HEK293 (cell line): ENCODE results near the gene GMDS.

Experiments used
- OSR2 ChIP-seq: fragments of 450-650 bp; formaldehyde crosslinking; IDR thresholded peaks from 2 replicates; pipeline ENCODE4 v1.5.1; 2016; ENCODE audit warnings: missing biosample characterization, missing genetic modification characterization
- ZFP37 ChIP-seq: fragments of 450-650 bp; formaldehyde crosslinking; IDR thresholded peaks from 2 replicates; pipeline ENCODE4 v1.5.1; 2016; ENCODE audit warnings: missing biosample characterization, missing genetic modification characterization
- ZFP41 ChIP-seq: fragments of 450-650 bp; formaldehyde crosslinking; IDR thresholded peaks from 2 replicates; pipeline ENCODE4 v1.5.1; 2016; ENCODE audit warnings: missing biosample characterization, missing genetic modification characterization, borderline replicate concordance
- ZNF18 ChIP-seq: fragments of 450-650 bp; formaldehyde crosslinking; IDR thresholded peaks from 2 replicates; pipeline ENCODE4 v1.5.1; 2016; ENCODE audit warnings: missing biosample characterization, missing genetic modification characterization
- ZNF2 ChIP-seq: fragments of 450-650 bp; formaldehyde crosslinking; IDR thresholded peaks from 2 replicates; pipeline ENCODE4 v1.5.1; 2016; ENCODE audit warnings: missing biosample characterization, missing genetic modification characterization
- ZNF26 ChIP-seq: fragments of 450-650 bp; formaldehyde crosslinking; IDR thresholded peaks from 2 replicates; pipeline ENCODE4 v1.5.1; 2016; ENCODE audit warnings: missing biosample characterization, missing genetic modification characterization
- ZNF302 ChIP-seq: fragments of 450-650 bp; formaldehyde crosslinking; IDR thresholded peaks from 2 replicates; pipeline ENCODE4 v1.5.1; 2016; ENCODE audit warnings: missing biosample characterization, missing genetic modification characterization, low read depth
- ZNF341 ChIP-seq: fragments of 450-650 bp; formaldehyde crosslinking; IDR thresholded peaks from 2 replicates; pipeline ENCODE4; 2016; ENCODE audit warnings: low read depth, missing biosample characterization, missing genetic modification characterization
- ZNF398 ChIP-seq: fragments of 450-650 bp; formaldehyde crosslinking; IDR thresholded peaks from 2 replicates; pipeline ENCODE4 v1.5.1; 2017; ENCODE audit warnings: missing biosample characterization, missing genetic modification characterization
- ZNF426 ChIP-seq: fragments of 450-650 bp; formaldehyde crosslinking; IDR thresholded peaks from 2 replicates; pipeline ENCODE4 v1.5.1; 2017; ENCODE audit warnings: missing biosample characterization, missing genetic modification characterization, mild to moderate bottlenecking, inconsistent platforms, moderate library complexity
- ZNF48 ChIP-seq: fragments of 450-650 bp; formaldehyde crosslinking; IDR thresholded peaks from 2 replicates; pipeline ENCODE4 v1.5.1; 2016; ENCODE audit warnings: missing biosample characterization, missing genetic modification characterization
- ZNF510 ChIP-seq: fragments of 450-650 bp; formaldehyde crosslinking; IDR thresholded peaks from 2 replicates; pipeline ENCODE4 v1.5.1; 2018; ENCODE audit warnings: mild to moderate bottlenecking, missing genetic modification characterization, missing biosample characterization; ENCODE audit not compliant: insufficient replicate concordance
- ZNF548 ChIP-seq: fragments of 450-650 bp; formaldehyde crosslinking; IDR thresholded peaks from 2 replicates; pipeline ENCODE4 v1.5.1; 2016; ENCODE audit warnings: missing biosample characterization, missing genetic modification characterization
- ZNF791 ChIP-seq: fragments of 450-650 bp; formaldehyde crosslinking; IDR thresholded peaks from 2 replicates; pipeline ENCODE4 v1.5.1; 2016; ENCODE audit warnings: missing biosample characterization, missing genetic modification characterization
- ZSCAN5A ChIP-seq: fragments of 450-650 bp; formaldehyde crosslinking; IDR thresholded peaks from 2 replicates; pipeline ENCODE4 v1.5.1; 2016; ENCODE audit warnings: missing biosample characterization, missing genetic modification characterization
- TF ChIP-seq, protein P1 (sequence below): fragments of 450-650 bp; formaldehyde crosslinking; conservative IDR thresholded peaks from 2 replicates; pipeline ENCODE4 v1.5.1; 2016; ENCODE audit warnings: low read depth, missing biosample characterization, missing genetic modification characterization
- TF ChIP-seq, protein P2 (sequence below): fragments of 450-650 bp; formaldehyde crosslinking; IDR thresholded peaks from 2 replicates; pipeline ENCODE4 v1.5.1; 2016; ENCODE audit warnings: missing biosample characterization, missing genetic modification characterization, borderline replicate concordance
- TF ChIP-seq, protein P3 (sequence below): fragments of 450-650 bp; formaldehyde crosslinking; IDR thresholded peaks from 2 replicates; pipeline ENCODE4 v1.5.1; 2017; ENCODE audit warnings: missing biosample characterization, missing genetic modification characterization
- TF ChIP-seq, protein P4 (sequence below): fragments of 450-650 bp; formaldehyde crosslinking; IDR thresholded peaks from 2 replicates; pipeline ENCODE4 v1.5.1; 2017; ENCODE audit warnings: missing biosample characterization, missing genetic modification characterization
- TF ChIP-seq, protein P5 (sequence below): fragments of 450-650 bp; IDR thresholded peaks from 2 replicates; pipeline ENCODE4 v1.5.1; 2018; ENCODE audit warnings: missing biosample characterization, missing genetic modification characterization

Gene GMDS

DNA sequence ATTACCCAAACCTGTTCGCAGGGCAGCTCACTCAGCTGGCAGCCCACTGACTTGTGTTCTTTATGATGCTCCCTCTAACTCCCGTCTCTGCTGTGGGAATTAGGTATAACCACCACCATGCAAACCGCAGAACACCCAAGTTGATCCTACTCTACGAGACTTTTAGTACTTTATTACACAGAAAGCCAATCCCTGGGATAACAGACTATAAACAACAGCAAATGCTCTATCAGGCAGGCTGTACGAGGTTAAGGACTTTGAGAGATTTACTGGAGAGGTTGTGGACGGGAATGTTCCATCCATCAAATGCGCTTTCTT is 394.6 kb downstream of the GMDS start (continued):
- TF ChIP-seq, protein P1, sequence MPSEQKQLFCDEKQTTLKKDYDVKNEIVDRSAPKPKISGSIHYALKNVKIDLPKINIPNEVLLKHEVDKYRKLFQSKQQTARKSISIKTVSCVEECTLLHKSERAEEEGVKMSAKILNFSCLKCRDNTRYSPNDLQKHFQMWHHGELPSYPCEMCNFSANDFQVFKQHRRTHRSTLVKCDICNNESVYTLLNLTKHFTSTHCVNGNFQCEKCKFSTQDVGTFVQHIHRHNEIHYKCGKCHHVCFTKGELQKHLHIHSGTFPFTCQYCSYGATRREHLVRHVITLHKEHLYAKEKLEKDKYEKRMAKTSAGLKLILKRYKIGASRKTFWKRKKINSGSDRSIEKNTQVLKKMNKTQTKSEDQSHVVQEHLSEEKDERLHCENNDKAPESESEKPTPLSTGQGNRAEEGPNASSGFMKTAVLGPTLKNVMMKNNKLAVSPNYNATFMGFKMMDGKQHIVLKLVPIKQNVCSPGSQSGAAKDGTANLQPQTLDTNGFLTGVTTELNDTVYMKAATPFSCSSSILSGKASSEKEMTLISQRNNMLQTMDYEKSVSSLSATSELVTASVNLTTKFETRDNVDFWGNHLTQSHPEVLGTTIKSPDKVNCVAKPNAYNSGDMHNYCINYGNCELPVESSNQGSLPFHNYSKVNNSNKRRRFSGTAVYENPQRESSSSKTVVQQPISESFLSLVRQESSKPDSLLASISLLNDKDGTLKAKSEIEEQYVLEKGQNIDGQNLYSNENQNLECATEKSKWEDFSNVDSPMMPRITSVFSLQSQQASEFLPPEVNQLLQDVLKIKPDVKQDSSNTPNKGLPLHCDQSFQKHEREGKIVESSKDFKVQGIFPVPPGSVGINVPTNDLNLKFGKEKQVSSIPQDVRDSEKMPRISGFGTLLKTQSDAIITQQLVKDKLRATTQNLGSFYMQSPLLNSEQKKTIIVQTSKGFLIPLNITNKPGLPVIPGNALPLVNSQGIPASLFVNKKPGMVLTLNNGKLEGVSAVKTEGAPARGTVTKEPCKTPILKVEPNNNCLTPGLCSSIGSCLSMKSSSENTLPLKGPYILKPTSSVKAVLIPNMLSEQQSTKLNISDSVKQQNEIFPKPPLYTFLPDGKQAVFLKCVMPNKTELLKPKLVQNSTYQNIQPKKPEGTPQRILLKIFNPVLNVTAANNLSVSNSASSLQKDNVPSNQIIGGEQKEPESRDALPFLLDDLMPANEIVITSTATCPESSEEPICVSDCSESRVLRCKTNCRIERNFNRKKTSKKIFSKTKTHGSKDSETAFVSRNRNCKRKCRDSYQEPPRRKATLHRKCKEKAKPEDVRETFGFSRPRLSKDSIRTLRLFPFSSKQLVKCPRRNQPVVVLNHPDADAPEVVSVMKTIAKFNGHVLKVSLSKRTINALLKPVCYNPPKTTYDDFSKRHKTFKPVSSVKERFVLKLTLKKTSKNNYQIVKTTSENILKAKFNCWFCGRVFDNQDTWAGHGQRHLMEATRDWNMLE: no peak
- no peak for TF ChIP-seq ZNF510
- peak; percentile 48 for TF ChIP-seq ZNF341
- no peak for TF ChIP-seq ZNF548 (tag by site-specific recombination)
- TF ChIP-seq, protein P2, sequence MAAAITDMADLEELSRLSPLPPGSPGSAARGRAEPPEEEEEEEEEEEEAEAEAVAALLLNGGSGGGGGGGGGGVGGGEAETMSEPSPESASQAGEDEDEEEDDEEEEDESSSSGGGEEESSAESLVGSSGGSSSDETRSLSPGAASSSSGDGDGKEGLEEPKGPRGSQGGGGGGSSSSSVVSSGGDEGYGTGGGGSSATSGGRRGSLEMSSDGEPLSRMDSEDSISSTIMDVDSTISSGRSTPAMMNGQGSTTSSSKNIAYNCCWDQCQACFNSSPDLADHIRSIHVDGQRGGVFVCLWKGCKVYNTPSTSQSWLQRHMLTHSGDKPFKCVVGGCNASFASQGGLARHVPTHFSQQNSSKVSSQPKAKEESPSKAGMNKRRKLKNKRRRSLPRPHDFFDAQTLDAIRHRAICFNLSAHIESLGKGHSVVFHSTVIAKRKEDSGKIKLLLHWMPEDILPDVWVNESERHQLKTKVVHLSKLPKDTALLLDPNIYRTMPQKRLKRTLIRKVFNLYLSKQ (tag by site-specific recombination): no peak
- no peak; the same call in 1 of the 2 replicates for TF ChIP-seq ZNF2
- TF ChIP-seq ZNF426 (tag by site-specific recombination): no peak
- no peak for TF ChIP-seq ZNF398 (tag by site-specific recombination)
- TF ChIP-seq, protein P3, sequence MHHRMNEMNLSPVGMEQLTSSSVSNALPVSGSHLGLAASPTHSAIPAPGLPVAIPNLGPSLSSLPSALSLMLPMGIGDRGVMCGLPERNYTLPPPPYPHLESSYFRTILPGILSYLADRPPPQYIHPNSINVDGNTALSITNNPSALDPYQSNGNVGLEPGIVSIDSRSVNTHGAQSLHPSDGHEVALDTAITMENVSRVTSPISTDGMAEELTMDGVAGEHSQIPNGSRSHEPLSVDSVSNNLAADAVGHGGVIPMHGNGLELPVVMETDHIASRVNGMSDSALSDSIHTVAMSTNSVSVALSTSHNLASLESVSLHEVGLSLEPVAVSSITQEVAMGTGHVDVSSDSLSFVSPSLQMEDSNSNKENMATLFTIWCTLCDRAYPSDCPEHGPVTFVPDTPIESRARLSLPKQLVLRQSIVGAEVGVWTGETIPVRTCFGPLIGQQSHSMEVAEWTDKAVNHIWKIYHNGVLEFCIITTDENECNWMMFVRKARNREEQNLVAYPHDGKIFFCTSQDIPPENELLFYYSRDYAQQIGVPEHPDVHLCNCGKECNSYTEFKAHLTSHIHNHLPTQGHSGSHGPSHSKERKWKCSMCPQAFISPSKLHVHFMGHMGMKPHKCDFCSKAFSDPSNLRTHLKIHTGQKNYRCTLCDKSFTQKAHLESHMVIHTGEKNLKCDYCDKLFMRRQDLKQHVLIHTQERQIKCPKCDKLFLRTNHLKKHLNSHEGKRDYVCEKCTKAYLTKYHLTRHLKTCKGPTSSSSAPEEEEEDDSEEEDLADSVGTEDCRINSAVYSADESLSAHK (tag by site-specific recombination): peak; percentile 85
- peak; percentile 96 for TF ChIP-seq OSR2 (tag by site-specific recombination)
- TF ChIP-seq ZNF48 (tag by site-specific recombination): no peak
- no peak for TF ChIP-seq ZNF26 (tag by site-specific recombination)
- TF ChIP-seq ZNF791: no peak
- TF ChIP-seq, protein P4, sequence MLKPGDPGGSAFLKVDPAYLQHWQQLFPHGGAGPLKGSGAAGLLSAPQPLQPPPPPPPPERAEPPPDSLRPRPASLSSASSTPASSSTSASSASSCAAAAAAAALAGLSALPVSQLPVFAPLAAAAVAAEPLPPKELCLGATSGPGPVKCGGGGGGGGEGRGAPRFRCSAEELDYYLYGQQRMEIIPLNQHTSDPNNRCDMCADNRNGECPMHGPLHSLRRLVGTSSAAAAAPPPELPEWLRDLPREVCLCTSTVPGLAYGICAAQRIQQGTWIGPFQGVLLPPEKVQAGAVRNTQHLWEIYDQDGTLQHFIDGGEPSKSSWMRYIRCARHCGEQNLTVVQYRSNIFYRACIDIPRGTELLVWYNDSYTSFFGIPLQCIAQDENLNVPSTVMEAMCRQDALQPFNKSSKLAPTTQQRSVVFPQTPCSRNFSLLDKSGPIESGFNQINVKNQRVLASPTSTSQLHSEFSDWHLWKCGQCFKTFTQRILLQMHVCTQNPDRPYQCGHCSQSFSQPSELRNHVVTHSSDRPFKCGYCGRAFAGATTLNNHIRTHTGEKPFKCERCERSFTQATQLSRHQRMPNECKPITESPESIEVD (tag by site-specific recombination): peak; percentile 99
- TF ChIP-seq ZSCAN5A (tag by site-specific recombination): no peak
- TF ChIP-seq ZFP41 (tag by site-specific recombination): no peak
- no peak for TF ChIP-seq ZNF302 (tag by site-specific recombination)
- TF ChIP-seq, protein P5, sequence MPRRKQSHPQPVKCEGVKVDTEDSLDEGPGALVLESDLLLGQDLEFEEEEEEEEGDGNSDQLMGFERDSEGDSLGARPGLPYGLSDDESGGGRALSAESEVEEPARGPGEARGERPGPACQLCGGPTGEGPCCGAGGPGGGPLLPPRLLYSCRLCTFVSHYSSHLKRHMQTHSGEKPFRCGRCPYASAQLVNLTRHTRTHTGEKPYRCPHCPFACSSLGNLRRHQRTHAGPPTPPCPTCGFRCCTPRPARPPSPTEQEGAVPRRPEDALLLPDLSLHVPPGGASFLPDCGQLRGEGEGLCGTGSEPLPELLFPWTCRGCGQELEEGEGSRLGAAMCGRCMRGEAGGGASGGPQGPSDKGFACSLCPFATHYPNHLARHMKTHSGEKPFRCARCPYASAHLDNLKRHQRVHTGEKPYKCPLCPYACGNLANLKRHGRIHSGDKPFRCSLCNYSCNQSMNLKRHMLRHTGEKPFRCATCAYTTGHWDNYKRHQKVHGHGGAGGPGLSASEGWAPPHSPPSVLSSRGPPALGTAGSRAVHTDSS (tag by site-specific recombination): no peak
- peak; percentile 91 for TF ChIP-seq ZNF18
- no peak for TF ChIP-seq ZFP37
